OCI-LY1 (cell line): ENCODE measurements around the gene NHSL2.

Experiments used
- CTCF ChIP-seq: fragments of 200-600 bp; sonication (generic), shearing (Covaris generic); IDR thresholded peaks from 2 replicates; pipeline ENCODE4 v1.5.1; 2017; ENCODE audit warnings: mild to moderate bottlenecking, antibody characterized with exemption, low read length, moderate library complexity, mixed read lengths
- EZH2 ChIP-seq: fragments of 200-600 bp; sonication (generic), shearing (Covaris generic); IDR thresholded peaks from 2 replicates; pipeline ENCODE4 v1.8.0; 2017; ENCODE audit warnings: borderline replicate concordance, mixed run types, mild to moderate bottlenecking, antibody characterized with exemption, low read length, moderate library complexity, mixed read lengths

GRCh38 chrX:72046447-72046846, 135.8 kb downstream of the NHSL2 start:
- no peak for TF ChIP-seq CTCF
- no peak for TF ChIP-seq EZH2
